ENCODE data around the gene AKAP6.

AKAP6 gene

GRCh38 chr14:32342847-32343194 lies 13.7 kb downstream of the AKAP6 start:
- in situ Hi-C loops (cut with HindIII; ENCODE audit: low sequenced_read_pairs) = no loop called here
- no peak for DNase-seq (ENCODE audit: low read depth)
- TF ChIP-seq CTCF (IDR thresholded peaks at IDR 0.05; ENCODE audit: low read depth, low read length, missing control alignments) = no peak
- H3K4me3 ChIP-seq (ENCODE audit: low read depth, low read length) = no peak overlapping the region

- no peak for DNase-seq (ENCODE audit: low read depth)
- no peak overlapping the region for H3K4me3 ChIP-seq (ENCODE audit: low read depth, low read length)
- in situ Hi-C loops (cut with HindIII; ENCODE audit: low sequenced_read_pairs) = no loop called here
- TF ChIP-seq CTCF (IDR thresholded peaks at IDR 0.05; ENCODE audit: low read depth, low read length, missing control alignments) = no peak
Measured at GRCh38 chr14:32343926-32344430, 14.9 kb downstream of the AKAP6 start.

- no peak for TF ChIP-seq CTCF (IDR thresholded peaks at IDR 0.05; ENCODE audit: low read depth, low read length, missing control alignments)
- DNase-seq (ENCODE audit: low read depth) = no peak
- no peak overlapping the region for H3K4me3 ChIP-seq (ENCODE audit: low read depth, low read length)
- in situ Hi-C loops (cut with HindIII; ENCODE audit: low sequenced_read_pairs) = no loop called here
Measured at GRCh38 chr14:32345311-32345791, 16.3 kb downstream of the AKAP6 start.

- no peak overlapping the region for H3K4me3 ChIP-seq (ENCODE audit: low read depth, low read length)
- no peak for TF ChIP-seq CTCF (IDR thresholded peaks at IDR 0.05; ENCODE audit: low read depth, low read length, missing control alignments)
- no peak for DNase-seq (ENCODE audit: low read depth)
- in situ Hi-C loops (cut with HindIII; ENCODE audit: low sequenced_read_pairs) = no loop called here
Measured at GRCh38 chr14:32349322-32349721, 20.2 kb downstream of the AKAP6 start.

- in situ Hi-C loops (cut with HindIII; ENCODE audit: low sequenced_read_pairs) = no loop called here
- no peak for DNase-seq (ENCODE audit: low read depth)
- H3K4me3 ChIP-seq (ENCODE audit: low read depth, low read length) = no peak overlapping the region
- TF ChIP-seq CTCF (IDR thresholded peaks at IDR 0.05; ENCODE audit: low read depth, low read length, missing control alignments) = no peak
Measured at GRCh38 chr14:32350020-32350419, 20.9 kb downstream of the AKAP6 start.

GRCh38 chr14:32352631-32353030 lies 23.5 kb downstream of the AKAP6 start:
- in situ Hi-C loops (cut with HindIII; ENCODE audit: low sequenced_read_pairs) = no loop called here
- DNase-seq (ENCODE audit: low read depth) = no peak
- H3K4me3 ChIP-seq (ENCODE audit: low read depth, low read length) = no peak overlapping the region
- TF ChIP-seq CTCF (IDR thresholded peaks at IDR 0.05; ENCODE audit: low read depth, low read length, missing control alignments) = no peak

GRCh38 chr14:32354716-32355115 lies 25.6 kb downstream of the AKAP6 start:
- no peak for DNase-seq (ENCODE audit: low read depth)
- no peak for TF ChIP-seq CTCF (IDR thresholded peaks at IDR 0.05; ENCODE audit: low read depth, low read length, missing control alignments)
- in situ Hi-C loops (cut with HindIII; ENCODE audit: low sequenced_read_pairs) = no loop called here
- H3K4me3 ChIP-seq (ENCODE audit: low read depth, low read length) = no peak overlapping the region
